Subcutaneous abdominal adipose tissue (tissue), 5 donors: ENCODE measurements around the gene TIRAP.
"Not testable (repeated sequence)": the region's sequence is repeated elsewhere in the genome, so short reads cannot be mapped to it uniquely, and the experiment has no call there.

Source experiments
- H3K27ac ChIP-seq: one replicate; pipeline ENCODE4 v1.7.0; 2013; ENCODE audit warnings: low read depth, mild to moderate bottlenecking, inconsistent platforms, low read length, moderate library complexity
- H3K27me3 ChIP-seq, 5 donors: one replicate each; pipeline ENCODE4 v1.7.0; 2013; ENCODE audit warnings: low read length in 5 of 5, inconsistent platforms in 1 of 5; ENCODE audit not compliant: control insufficient read depth in 5 of 5, insufficient read depth in 4 of 5
- H3K36me3 ChIP-seq, 5 donors: one replicate each; pipeline ENCODE4 v1.7.0; 2013; ENCODE audit warnings: low read length in 5 of 5; ENCODE audit not compliant: control insufficient read depth in 5 of 5, insufficient read depth in 5 of 5
- H3K4me1 ChIP-seq, 5 donors: one replicate each; pipeline ENCODE4 v1.7.0; 2013; ENCODE audit warnings: low read length in 5 of 5, mild to moderate bottlenecking in 3 of 5, moderate library complexity in 1 of 5; ENCODE audit not compliant: control insufficient read depth in 5 of 5, insufficient read depth in 5 of 5
- H3K4me3 ChIP-seq, 5 donors: one replicate each; pipeline ENCODE4 v1.7.0; 2013; ENCODE audit warnings: low read length in 5 of 5, low read depth in 1 of 5
- H3K9ac ChIP-seq, 5 donors: one replicate each; pipeline ENCODE4 v1.7.0; 2013; ENCODE audit warnings: low read length in 5 of 5, mild to moderate bottlenecking in 4 of 5, moderate library complexity in 3 of 5
- H3K9me3 ChIP-seq, 5 donors: one replicate each; pipeline ENCODE4 v1.7.0; 2013; ENCODE audit warnings: low read length in 5 of 5; ENCODE audit not compliant: control insufficient read depth in 5 of 5
- donor health status: healthy.
- donor health status: healthy.
- donor health status: healthy.
- donor health status: healthy.
- donor health status: healthy.

Gene TIRAP, protein sequence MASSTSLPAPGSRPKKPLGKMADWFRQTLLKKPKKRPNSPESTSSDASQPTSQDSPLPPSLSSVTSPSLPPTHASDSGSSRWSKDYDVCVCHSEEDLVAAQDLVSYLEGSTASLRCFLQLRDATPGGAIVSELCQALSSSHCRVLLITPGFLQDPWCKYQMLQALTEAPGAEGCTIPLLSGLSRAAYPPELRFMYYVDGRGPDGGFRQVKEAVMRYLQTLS

GRCh38 chr11:126282736-126283591 lies at the start of gene TIRAP:
TSS of gene TIRAP (plus strand) at chr11:126283093. CDS start at chr11:126290895, 7,802 bp downstream.
- peak within 1 kb of the TSS; percentile 77 to 97 (median 92) for H3K9ac ChIP-seq
- peak within 1 kb of the TSS; percentile 78 for H3K27ac ChIP-seq

GRCh38 chr11:126233391-126233790 lies 49.5 kb upstream of the TIRAP start:
- H3K4me3 ChIP-seq, result no peak overlapping the region
- H3K27ac ChIP-seq, result no peak overlapping the region
- peaks cover 0 to 8% (median 0%) of the 10 kb centered on the region in 5 donors for H3K4me1 ChIP-seq
- H3K27me3 ChIP-seq, result no peaks in the 10 kb centered on the region
- no peaks in the 10 kb centered on the region for H3K9me3 ChIP-seq
- peaks cover 8 to 18% (median 10%) of the 10 kb centered on the region in 5 donors for H3K36me3 ChIP-seq
- no peak overlapping the region for H3K9ac ChIP-seq

More at GRCh38 chr11:126282736-126283591, at the start of gene TIRAP:
- H3K27me3 ChIP-seq, result no peaks in the 10 kb centered on the region
- H3K4me3 ChIP-seq, result peak within 1 kb of the TSS; percentile 84 to 93 (median 87)
- H3K4me1 ChIP-seq, result peaks cover 7 to 42% (median 28%) of the 10 kb centered on the region in 5 donors
- H3K36me3 ChIP-seq, result peaks cover 0 to 6% (median 3%) of the 10 kb centered on the region in 5 donors
- H3K9me3 ChIP-seq, result no peaks in the 10 kb centered on the region

- Histone ChIP-seq H3K27me3 (no peaks in the 10 kb centered on the region), H3K9me3 (no peaks in the 10 kb centered on the region), H3K27ac (no peak overlapping the region), H3K4me1 (peaks cover 0 to 4% (median 0%) of the 10 kb centered on the region in 5 donors), H3K36me3 (peaks cover 17 to 28% (median 23%) of the 10 kb centered on the region in 5 donors), H3K4me3 (no peak overlapping the region), H3K9ac (no peak overlapping the region)
Measured at GRCh38 chr11:126246636-126247035, 36.3 kb upstream of the TIRAP start.

GRCh38 chr11:126253265-126253664 lies 29.6 kb upstream of the TIRAP start:
- H3K36me3 ChIP-seq, result peaks cover 25 to 57% (median 34%) of the 10 kb centered on the region in 5 donors
- H3K4me1 ChIP-seq, result no peaks in the 10 kb centered on the region
- no peaks in the 10 kb centered on the region for H3K27me3 ChIP-seq
- no peak overlapping the region for H3K4me3 ChIP-seq
- H3K9ac ChIP-seq, result no peak overlapping the region
- H3K27ac ChIP-seq, result no peak overlapping the region
- no peaks in the 10 kb centered on the region for H3K9me3 ChIP-seq

GRCh38 chr11:126254819-126255218 lies 28.1 kb upstream of the TIRAP start:
- no peaks in the 10 kb centered on the region for H3K4me1 ChIP-seq
- H3K36me3 ChIP-seq, result peaks cover 24 to 51% (median 31%) of the 10 kb centered on the region in 5 donors
- no peaks in the 10 kb centered on the region for H3K27me3 ChIP-seq
- no peaks in the 10 kb centered on the region for H3K9me3 ChIP-seq
- no peak overlapping the region for H3K9ac ChIP-seq
- no peak overlapping the region for H3K4me3 ChIP-seq
- H3K27ac ChIP-seq, result no peak overlapping the region

DNA sequence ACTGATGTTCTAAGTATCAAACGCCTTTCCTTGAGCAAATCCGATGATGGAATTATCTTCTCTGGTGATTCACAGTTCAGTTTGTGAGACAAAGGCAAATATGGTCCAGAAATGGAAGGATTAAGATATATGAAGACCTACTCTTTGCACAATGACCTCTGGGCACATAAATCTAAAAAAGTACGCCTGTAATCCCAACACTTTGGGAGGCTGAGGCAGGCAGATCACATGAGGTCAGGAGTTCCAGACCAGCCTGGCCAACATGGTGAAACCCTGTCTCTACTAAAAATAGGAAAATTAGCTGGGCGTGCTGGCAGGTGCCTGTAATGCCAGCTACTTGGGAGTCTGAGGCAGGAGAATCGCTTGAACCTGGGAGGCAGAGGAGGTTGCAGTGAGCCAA lies 27.4 kb upstream of the TIRAP start:
- H3K9me3 ChIP-seq, H3K27me3 ChIP-seq, H3K9ac ChIP-seq, H3K4me3 ChIP-seq, H3K4me1 ChIP-seq, H3K27ac ChIP-seq: not testable (repeated sequence)
- peaks cover 24 to 51% (median 31%) of the 10 kb centered on the region in 5 donors for H3K36me3 ChIP-seq

DNA sequence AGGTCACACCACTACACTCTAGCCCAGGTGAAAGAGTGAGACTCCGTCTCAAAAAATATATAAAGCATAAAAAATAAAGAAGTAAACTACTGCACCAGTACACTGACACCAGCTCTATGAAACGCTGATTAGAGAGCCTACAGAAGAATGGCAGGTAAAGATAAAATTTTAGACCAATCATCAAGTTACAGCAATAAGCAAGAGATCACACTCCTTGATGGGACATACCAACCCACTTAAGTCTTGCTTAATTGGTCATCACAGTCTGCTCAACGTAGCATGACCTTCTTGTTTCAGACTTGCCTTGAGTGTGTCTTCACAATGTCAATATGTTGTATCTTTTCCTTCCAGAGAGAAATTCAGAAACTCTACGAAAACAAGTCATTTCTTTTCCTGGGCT lies 26.7 kb upstream of the TIRAP start:
- Histone ChIP-seq H3K27ac (no peak overlapping the region), H3K27me3 (no peaks in the 10 kb centered on the region), H3K4me3 (no peak overlapping the region), H3K9me3 (no peaks in the 10 kb centered on the region), H3K36me3 (peaks cover 25 to 53% (median 28%) of the 10 kb centered on the region in 5 donors), H3K9ac (no peak overlapping the region), H3K4me1 (peaks cover 0 to 3% (median 0%) of the 10 kb centered on the region in 5 donors)

GRCh38 chr11:126257144-126257543 lies 25.7 kb upstream of the TIRAP start:
- no peak overlapping the region for H3K9ac ChIP-seq
- no peaks in the 10 kb centered on the region for H3K27me3 ChIP-seq
- H3K4me1 ChIP-seq, result peaks cover 0 to 3% (median 0%) of the 10 kb centered on the region in 5 donors
- no peak overlapping the region for H3K4me3 ChIP-seq
- no peaks in the 10 kb centered on the region for H3K9me3 ChIP-seq
- no peak overlapping the region for H3K27ac ChIP-seq
- peaks cover 26 to 51% (median 35%) of the 10 kb centered on the region in 5 donors for H3K36me3 ChIP-seq

- no peak overlapping the region for H3K27ac ChIP-seq
- H3K27me3 ChIP-seq, result no peaks in the 10 kb centered on the region
- no peak overlapping the region for H3K4me3 ChIP-seq
- H3K36me3 ChIP-seq, result peaks cover 26 to 53% (median 41%) of the 10 kb centered on the region in 5 donors
- H3K4me1 ChIP-seq, result peaks cover 0 to 3% (median 0%) of the 10 kb centered on the region in 5 donors
- H3K9ac ChIP-seq, result no peak overlapping the region
- H3K9me3 ChIP-seq, result no peaks in the 10 kb centered on the region
Measured at GRCh38 chr11:126257764-126258163, 25.1 kb upstream of the TIRAP start.

DNA sequence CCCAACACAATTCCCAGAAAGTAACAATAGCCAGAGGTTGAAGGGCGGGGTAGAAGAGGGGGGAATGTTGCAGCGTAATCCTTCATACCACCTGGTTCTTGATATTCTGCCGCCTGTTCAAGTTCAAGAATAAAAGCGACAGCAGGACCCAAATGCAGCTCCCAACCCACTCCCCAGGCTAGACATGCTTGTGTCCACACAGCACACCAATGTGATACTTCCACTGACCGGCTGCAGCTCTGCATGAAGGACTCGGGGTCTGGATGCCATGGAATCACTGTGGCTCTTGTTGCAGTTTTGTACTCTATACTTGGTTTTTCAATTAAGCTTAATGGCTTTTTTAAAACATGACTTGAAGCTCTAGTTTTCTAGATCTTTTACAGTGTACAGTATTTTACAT lies 20.7 kb upstream of the TIRAP start:
- peaks cover 0 to 3% (median 0%) of the 10 kb centered on the region in 5 donors for H3K4me1 ChIP-seq
- no peak overlapping the region for H3K9ac ChIP-seq
- no peaks in the 10 kb centered on the region for H3K9me3 ChIP-seq
- H3K27me3 ChIP-seq, result no peaks in the 10 kb centered on the region
- H3K36me3 ChIP-seq, result peaks cover 18 to 70% (median 65%) of the 10 kb centered on the region in 5 donors
- H3K27ac ChIP-seq, result no peak overlapping the region
- H3K4me3 ChIP-seq, result no peak overlapping the region
